ENCODE measurements around the gene APOBEC2.
A peak's percentile ranks its signal among the peaks of the same experiment; 100 is the strongest.

APOBEC2 gene

GRCh38 chr6:41098366-41098765, 45.4 kb downstream of the APOBEC2 start:
- Histone ChIP-seq H2BK15ac (ENCODE audit: low read depth, poor library complexity, severe bottlenecking) (no peak overlapping the region), H3K36me3 (ENCODE audit: control insufficient read depth in 1 of 2, insufficient read depth in 2 of 2, low read depth in 1 of 2, low read length in 2 of 2) (peaks cover 18 to 84% of the 10 kb centered on the region in 2 experiments), H2BK5ac (ENCODE audit: low read depth, low read length, poor library complexity, severe bottlenecking) (peak overlapping the region; percentile 22), H3K4me2 (ENCODE audit: low read length, poor library complexity, severe bottlenecking) (no peak overlapping the region), H3K79me1 (replicated peaks; ENCODE audit: low read length, poor library complexity, severe bottlenecking) (peaks cover 21% of the 10 kb centered on the region), H4K8ac (ENCODE audit: low read length) (no peak overlapping the region), H2AK5ac (ENCODE audit: low read length, severe bottlenecking) (peak overlapping the region; percentile 74), H3K23ac (ENCODE audit: low read length in 2 of 2) (no peak overlapping the region), H3K4me1 (ENCODE audit: control insufficient read depth, insufficient read depth, low read depth, low read length) (peaks cover 5% of the 10 kb centered on the region), H2BK120ac (ENCODE audit: low read depth, low read length) (no peak overlapping the region), H2AFZ (ENCODE audit: low read depth, low read length) (no peak overlapping the region), H3K9ac (ENCODE audit: low read length) (no peak overlapping the region), H3K9me3 (ENCODE audit: control insufficient read depth, low read length) (no peaks in the 10 kb centered on the region), H3K18ac (ENCODE audit: low read depth in 1 of 2, low read length in 2 of 2) (no peak overlapping the region), H3K27ac (ENCODE audit: low read length, poor library complexity, severe bottlenecking) (peak overlapping the region; percentile 90), H3K4ac (ENCODE audit: low read depth in 1 of 2, low read length in 2 of 2) (no peak overlapping the region), H2BK12ac (ENCODE audit: low read length in 2 of 2) (no peak overlapping the region), H3K27me3 (ENCODE audit: control insufficient read depth in 1 of 2, insufficient read depth in 1 of 2, low read length in 2 of 2) (no peaks in the 10 kb centered on the region), H3K4me3 (ENCODE audit: insufficient read depth in 1 of 2, low read depth in 1 of 2, low read length in 2 of 2) (no peak overlapping the region), H3K14ac (ENCODE audit: low read length in 2 of 2) (no peak overlapping the region), H4K91ac (ENCODE audit: low read length) (no peak overlapping the region)
- no peak for DNase-seq
- 100% methylated on average over 2 of the region's 3 CpGs for WGBS

GRCh38 chr6:41100871-41101287, 47.9 kb downstream of the APOBEC2 start:
- Histone ChIP-seq H3K9me3 (ENCODE audit: control insufficient read depth, low read length) (no peaks in the 10 kb centered on the region), H3K18ac (ENCODE audit: low read depth in 1 of 2, low read length in 2 of 2) (no peak overlapping the region), H3K27ac (ENCODE audit: low read length, poor library complexity, severe bottlenecking) (no peak overlapping the region), H3K4ac (ENCODE audit: low read depth in 1 of 2, low read length in 2 of 2) (no peak overlapping the region), H3K36me3 (ENCODE audit: control insufficient read depth in 1 of 2, insufficient read depth in 2 of 2, low read depth in 1 of 2, low read length in 2 of 2) (peaks cover 11 to 59% of the 10 kb centered on the region in 2 experiments), H2BK12ac (ENCODE audit: low read length in 2 of 2) (no peak overlapping the region), H3K23ac (ENCODE audit: low read length in 2 of 2) (no peak overlapping the region), H3K4me1 (ENCODE audit: control insufficient read depth, insufficient read depth, low read depth, low read length) (peaks cover 4% of the 10 kb centered on the region), H2AK5ac (ENCODE audit: low read length, severe bottlenecking) (peak overlapping the region; percentile 38), H3K4me3 (ENCODE audit: insufficient read depth in 1 of 2, low read depth in 1 of 2, low read length in 2 of 2) (no peak overlapping the region), H3K27me3 (ENCODE audit: control insufficient read depth in 1 of 2, insufficient read depth in 1 of 2, low read length in 2 of 2) (no peaks in the 10 kb centered on the region), H3K9ac (ENCODE audit: low read length) (no peak overlapping the region), H4K8ac (ENCODE audit: low read length) (peak overlapping the region; percentile 45), H2BK120ac (ENCODE audit: low read depth, low read length) (no peak overlapping the region), H3K79me1 (replicated peaks; ENCODE audit: low read length, poor library complexity, severe bottlenecking) (peaks cover 19% of the 10 kb centered on the region), H3K4me2 (ENCODE audit: low read length, poor library complexity, severe bottlenecking) (no peak overlapping the region), H2BK5ac (ENCODE audit: low read depth, low read length, poor library complexity, severe bottlenecking) (no peak overlapping the region), H4K91ac (ENCODE audit: low read length) (no peak overlapping the region), H2AFZ (ENCODE audit: low read depth, low read length) (no peak overlapping the region), H2BK15ac (ENCODE audit: low read depth, poor library complexity, severe bottlenecking) (no peak overlapping the region), H3K14ac (ENCODE audit: low read length in 2 of 2) (no peak overlapping the region)
- 71% methylated on average over 42 of the region's 42 CpGs for WGBS
- DNase-seq, result no peak

GRCh38 chr6:41103847-41104246, 50.8 kb downstream of the APOBEC2 start:
- H3K4me2 ChIP-seq (ENCODE audit: low read length, poor library complexity, severe bottlenecking), result no peak overlapping the region
- H4K8ac ChIP-seq (ENCODE audit: low read length), result no peak overlapping the region
- H3K4ac ChIP-seq (ENCODE audit: low read depth in 1 of 2, low read length in 2 of 2), result no peak overlapping the region
- H3K27me3 ChIP-seq (ENCODE audit: control insufficient read depth in 1 of 2, insufficient read depth in 1 of 2, low read length in 2 of 2), result no peaks in the 10 kb centered on the region
- H3K18ac ChIP-seq (ENCODE audit: low read depth in 1 of 2, low read length in 2 of 2), result no peak overlapping the region
- peaks cover 19% of the 10 kb centered on the region for H3K79me1 ChIP-seq (replicated peaks; ENCODE audit: low read length, poor library complexity, severe bottlenecking)
- no peak overlapping the region for H3K23ac ChIP-seq (ENCODE audit: low read length in 2 of 2)
- peaks cover 11 to 29% of the 10 kb centered on the region in 2 experiments for H3K36me3 ChIP-seq (ENCODE audit: control insufficient read depth in 1 of 2, insufficient read depth in 2 of 2, low read depth in 1 of 2, low read length in 2 of 2)
- H2BK12ac ChIP-seq (ENCODE audit: low read length in 2 of 2), result no peak overlapping the region
- no peak overlapping the region for H2BK15ac ChIP-seq (ENCODE audit: low read depth, poor library complexity, severe bottlenecking)
- H3K9ac ChIP-seq (ENCODE audit: low read length), result no peak overlapping the region
- peaks cover 1% of the 10 kb centered on the region for H3K4me1 ChIP-seq (ENCODE audit: control insufficient read depth, insufficient read depth, low read depth, low read length)
- H2AFZ ChIP-seq (ENCODE audit: low read depth, low read length), result no peak overlapping the region
- H2AK5ac ChIP-seq (ENCODE audit: low read length, severe bottlenecking), result no peak overlapping the region
- no peaks in the 10 kb centered on the region for H3K9me3 ChIP-seq (ENCODE audit: control insufficient read depth, low read length)
- H3K4me3 ChIP-seq (ENCODE audit: insufficient read depth in 1 of 2, low read depth in 1 of 2, low read length in 2 of 2), result no peak overlapping the region
- no peak overlapping the region for H3K27ac ChIP-seq (ENCODE audit: low read length, poor library complexity, severe bottlenecking)
- WGBS, result 98% methylated on average over 3 of the region's 3 CpGs
- no peak for DNase-seq
- no peak overlapping the region for H2BK5ac ChIP-seq (ENCODE audit: low read depth, low read length, poor library complexity, severe bottlenecking)
- H2BK120ac ChIP-seq (ENCODE audit: low read depth, low read length), result no peak overlapping the region
- H4K91ac ChIP-seq (ENCODE audit: low read length), result no peak overlapping the region
- no peak overlapping the region for H3K14ac ChIP-seq (ENCODE audit: low read length in 2 of 2)

- Histone ChIP-seq H2BK5ac (ENCODE audit: low read depth, low read length, poor library complexity, severe bottlenecking) (no peak overlapping the region), H3K4me3 (ENCODE audit: insufficient read depth in 1 of 2, low read depth in 1 of 2, low read length in 2 of 2) (no peak overlapping the region), H3K18ac (ENCODE audit: low read depth in 1 of 2, low read length in 2 of 2) (no peak overlapping the region), H2BK12ac (ENCODE audit: low read length in 2 of 2) (no peak overlapping the region), H3K9ac (ENCODE audit: low read length) (no peak overlapping the region), H3K36me3 (ENCODE audit: control insufficient read depth in 1 of 2, insufficient read depth in 2 of 2, low read depth in 1 of 2, low read length in 2 of 2) (no peaks in the 10 kb centered on the region), H3K14ac (ENCODE audit: low read length in 2 of 2) (no peak overlapping the region), H2BK120ac (ENCODE audit: low read depth, low read length) (no peak overlapping the region), H2AK5ac (ENCODE audit: low read length, severe bottlenecking) (no peak overlapping the region), H4K8ac (ENCODE audit: low read length) (no peak overlapping the region), H3K27ac (ENCODE audit: low read length, poor library complexity, severe bottlenecking) (no peak overlapping the region), H4K91ac (ENCODE audit: low read length) (no peak overlapping the region), H3K79me1 (replicated peaks; ENCODE audit: low read length, poor library complexity, severe bottlenecking) (no peaks in the 10 kb centered on the region), H3K23ac (ENCODE audit: low read length in 2 of 2) (no peak overlapping the region), H2BK15ac (ENCODE audit: low read depth, poor library complexity, severe bottlenecking) (no peak overlapping the region), H3K27me3 (ENCODE audit: control insufficient read depth in 1 of 2, insufficient read depth in 1 of 2, low read length in 2 of 2) (no peaks in the 10 kb centered on the region), H3K4me2 (ENCODE audit: low read length, poor library complexity, severe bottlenecking) (no peak overlapping the region), H3K4ac (ENCODE audit: low read depth in 1 of 2, low read length in 2 of 2) (no peak overlapping the region), H2AFZ (ENCODE audit: low read depth, low read length) (no peak overlapping the region), H3K4me1 (ENCODE audit: control insufficient read depth, insufficient read depth, low read depth, low read length) (no peaks in the 10 kb centered on the region), H3K9me3 (ENCODE audit: control insufficient read depth, low read length) (no peaks in the 10 kb centered on the region)
- no peak for DNase-seq
- 90% methylated on average over 3 of the region's 3 CpGs for WGBS
These were observed 58.0 kb downstream of the APOBEC2 start for GRCh38 chr6:41111017-41111416.
